ENCODE results near the gene PCK1.

The PCK1 gene

GRCh38 chr20:57589728-57590484 is 29.0 kb downstream of the PCK1 start:
- no peak for DNase-seq (ENCODE audit: low read depth)

- no peak for DNase-seq (ENCODE audit: low read depth)
These were observed 29.8 kb downstream of the PCK1 start for GRCh38 chr20:57590485-57591288.

DNA sequence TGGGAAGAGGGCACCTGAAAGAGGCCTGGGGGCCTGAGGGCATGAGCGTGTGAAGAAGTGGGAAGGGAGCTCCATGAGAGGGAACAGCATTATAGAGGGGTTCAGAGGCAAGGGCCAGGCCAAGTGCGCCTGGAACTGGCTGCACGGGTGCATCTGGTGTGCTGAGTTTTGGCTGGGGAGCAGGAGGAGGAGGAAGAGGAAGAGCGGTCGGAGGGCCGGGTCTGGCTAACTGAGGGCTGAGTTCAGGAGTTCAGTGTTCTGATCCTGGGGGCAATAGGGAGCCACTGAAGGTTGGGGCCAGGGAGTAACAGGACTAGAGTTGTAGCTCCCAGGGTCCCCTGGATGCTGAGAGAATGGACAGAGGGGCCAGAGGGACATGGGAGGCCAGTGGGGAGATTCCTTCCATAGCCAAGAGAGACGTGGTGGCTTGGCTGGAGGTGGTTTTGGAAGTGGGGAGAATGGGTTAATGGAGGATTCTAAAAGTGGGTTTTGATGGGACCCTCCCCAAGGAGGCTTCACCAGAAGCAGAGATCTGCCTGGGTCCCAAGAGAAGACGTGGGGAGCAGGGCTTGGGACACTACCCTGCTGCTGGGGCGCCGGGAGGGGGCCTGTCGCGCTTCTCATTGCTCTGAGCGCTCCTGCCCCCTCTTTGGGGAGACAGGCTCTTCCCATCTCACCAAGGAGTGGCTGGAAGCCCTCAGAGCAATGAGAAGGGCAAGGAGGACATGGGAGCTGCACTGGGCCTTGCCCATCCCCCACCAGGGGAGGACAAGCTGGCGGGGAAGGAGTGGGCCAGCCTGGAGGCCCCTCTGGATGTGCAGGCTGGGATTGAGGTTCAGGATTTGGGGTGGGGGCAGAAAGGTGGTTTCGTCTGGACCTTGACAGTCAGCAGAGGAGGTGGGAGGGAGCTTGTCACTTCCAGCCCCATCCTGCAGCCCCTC is 30.6 kb downstream of the PCK1 start:
- DNase-seq (ENCODE audit: low read depth), result no peak

GRCh38 chr20:57592263-57593092 is 31.6 kb downstream of the PCK1 start:
- no peak for DNase-seq (ENCODE audit: low read depth)

DNA sequence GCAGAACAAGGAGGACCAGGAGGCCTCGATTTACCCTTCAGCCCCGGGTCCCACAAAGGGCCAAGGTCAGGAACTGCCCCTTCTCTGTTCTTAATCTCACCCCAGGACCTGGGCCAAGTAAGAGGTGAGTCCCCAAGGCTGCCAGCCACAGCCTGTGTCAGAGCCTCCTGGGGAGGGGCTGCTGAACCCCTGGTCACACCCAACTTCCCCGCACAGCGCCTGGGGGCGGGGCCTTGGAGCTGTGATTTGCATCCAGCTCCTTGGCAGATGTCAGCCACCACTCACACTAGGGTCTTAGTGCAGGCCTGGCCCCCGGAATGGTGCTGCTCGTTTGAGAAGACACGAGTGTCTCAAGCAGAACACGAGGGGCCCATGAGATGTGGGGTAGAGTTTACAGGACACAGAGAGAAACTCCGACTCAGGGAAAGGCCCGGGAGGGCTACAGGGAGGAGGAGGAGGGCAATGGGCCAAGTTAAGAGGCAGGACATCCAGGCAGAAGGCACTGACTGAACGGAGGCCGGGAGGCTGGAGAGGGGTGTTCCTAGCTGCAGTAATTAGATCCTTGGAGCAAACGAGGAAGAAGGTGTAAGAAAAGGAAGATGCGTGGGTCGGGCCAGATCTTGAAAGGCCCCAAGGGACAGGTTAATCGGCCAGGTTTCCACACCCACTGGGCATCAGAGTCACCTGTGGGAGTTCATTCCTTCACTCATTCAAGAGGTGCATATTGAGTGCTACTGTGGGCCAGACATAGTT is 32.4 kb downstream of the PCK1 start:
- DNase-seq (ENCODE audit: low read depth), result no peak

- DNase-seq (ENCODE audit: low read depth), result no peak
These were observed 33.4 kb downstream of the PCK1 start for GRCh38 chr20:57594092-57594951.

GRCh38 chr20:57595041-57596030 is 34.4 kb downstream of the PCK1 start:
- DNase-seq (ENCODE audit: low read depth), result no peak

- no peak for DNase-seq (ENCODE audit: low read depth)
These were observed 35.4 kb downstream of the PCK1 start for GRCh38 chr20:57596358-57596757.

- DNase-seq (ENCODE audit: low read depth), result no peak
These were observed 36.4 kb downstream of the PCK1 start for GRCh38 chr20:57596998-57597939.

- no peak for DNase-seq (ENCODE audit: low read depth)
These were observed 37.1 kb downstream of the PCK1 start for GRCh38 chr20:57598060-57598459.

- DNase-seq (ENCODE audit: low read depth), result no peak
These were observed 37.6 kb downstream of the PCK1 start for GRCh38 chr20:57598491-57598890.

DNA sequence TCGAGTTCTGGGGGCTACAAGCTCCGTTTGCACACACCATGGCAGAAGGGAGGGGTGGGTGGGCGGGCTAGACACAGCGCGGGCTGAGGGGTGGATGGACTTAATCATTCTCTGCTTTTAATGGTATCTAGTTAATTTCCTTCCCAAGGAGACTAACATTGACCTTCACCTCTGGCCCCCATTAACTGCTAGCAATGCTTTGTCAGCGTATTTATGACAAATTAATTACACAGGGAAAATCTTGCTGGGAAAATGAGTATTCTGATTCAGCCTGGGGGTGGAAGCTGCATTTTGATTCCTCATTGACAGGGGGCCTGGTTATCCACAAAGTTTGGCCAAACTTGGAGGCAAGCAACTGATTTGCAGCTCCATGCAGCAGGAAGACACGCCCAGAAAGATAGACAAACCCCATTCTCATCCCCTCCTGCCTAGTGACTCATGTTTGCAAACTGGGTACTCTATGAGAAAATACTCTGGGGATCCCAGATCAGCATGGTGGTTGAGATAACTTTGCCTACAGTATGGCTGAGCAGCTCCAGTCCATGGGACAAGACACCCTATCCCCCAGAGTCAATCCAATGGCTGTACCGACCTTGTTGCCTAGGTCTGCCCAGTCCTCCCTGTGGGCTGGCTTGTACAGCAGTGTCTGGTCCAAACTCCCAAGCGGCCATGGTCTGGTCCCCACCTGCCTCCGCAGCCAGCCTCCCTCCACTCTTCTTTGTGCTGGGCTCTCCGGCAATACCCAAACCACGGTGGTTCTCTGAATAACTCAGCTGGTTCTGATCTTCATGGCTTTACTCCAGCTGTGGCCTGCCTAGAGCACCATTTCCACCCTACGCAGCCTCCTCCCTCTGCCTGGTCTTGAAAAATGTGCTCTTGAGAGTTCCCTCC is 39.7 kb downstream of the PCK1 start:
- no peak for DNase-seq (ENCODE audit: low read depth)

- no peak for DNase-seq (ENCODE audit: low read depth)
These were observed 40.3 kb downstream of the PCK1 start for GRCh38 chr20:57601211-57601570.

DNA sequence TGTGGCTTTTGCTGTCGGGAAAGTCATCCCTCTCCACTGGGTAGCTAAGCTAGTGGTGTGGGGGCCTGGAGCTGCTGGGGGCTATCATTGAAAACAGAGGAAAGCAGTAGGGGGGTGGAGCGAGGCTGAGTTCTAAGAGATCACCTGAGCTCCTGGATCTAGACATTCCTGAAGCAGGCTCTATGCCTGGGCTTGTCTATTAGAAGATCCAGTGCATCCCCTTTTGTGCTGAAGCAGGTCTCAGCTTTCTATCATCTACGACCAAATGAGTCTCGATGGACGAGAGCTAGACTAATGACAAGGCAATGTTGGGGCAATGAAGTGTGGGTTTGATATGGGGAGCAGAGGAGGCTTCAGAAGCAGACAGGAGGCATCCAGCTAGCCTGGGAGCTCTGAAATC is 40.8 kb downstream of the PCK1 start:
- DNase-seq (ENCODE audit: low read depth), result no peak

DNA sequence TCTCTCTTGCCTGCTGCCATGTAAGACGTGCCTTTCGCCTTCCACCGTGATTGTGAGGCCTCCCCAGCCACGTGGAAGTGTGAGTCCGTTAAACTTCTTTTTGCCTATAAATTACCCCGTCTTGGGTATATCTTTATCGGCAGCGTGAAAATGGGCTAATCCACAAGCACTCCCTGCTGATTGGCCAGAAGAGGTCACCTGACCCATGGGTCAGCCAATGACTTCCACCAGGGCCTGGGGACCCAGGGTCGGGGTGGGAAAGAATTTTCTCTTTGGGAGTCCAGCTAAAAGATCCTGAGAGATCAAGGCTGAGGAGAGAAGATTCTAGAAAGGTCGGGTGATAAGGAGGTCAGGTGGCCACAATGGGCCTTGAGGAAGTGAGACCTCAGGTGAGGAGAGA is 42.2 kb downstream of the PCK1 start:
- DNase-seq (ENCODE audit: low read depth), result no peak

GRCh38 chr20:57605045-57605444 is 44.1 kb downstream of the PCK1 start:
- no peak for DNase-seq (ENCODE audit: low read depth)

All from fibroblast of the conjunctiva (primary cell).